ENCODE measurements around the gene KRT32.

The KRT32 gene

DNA sequence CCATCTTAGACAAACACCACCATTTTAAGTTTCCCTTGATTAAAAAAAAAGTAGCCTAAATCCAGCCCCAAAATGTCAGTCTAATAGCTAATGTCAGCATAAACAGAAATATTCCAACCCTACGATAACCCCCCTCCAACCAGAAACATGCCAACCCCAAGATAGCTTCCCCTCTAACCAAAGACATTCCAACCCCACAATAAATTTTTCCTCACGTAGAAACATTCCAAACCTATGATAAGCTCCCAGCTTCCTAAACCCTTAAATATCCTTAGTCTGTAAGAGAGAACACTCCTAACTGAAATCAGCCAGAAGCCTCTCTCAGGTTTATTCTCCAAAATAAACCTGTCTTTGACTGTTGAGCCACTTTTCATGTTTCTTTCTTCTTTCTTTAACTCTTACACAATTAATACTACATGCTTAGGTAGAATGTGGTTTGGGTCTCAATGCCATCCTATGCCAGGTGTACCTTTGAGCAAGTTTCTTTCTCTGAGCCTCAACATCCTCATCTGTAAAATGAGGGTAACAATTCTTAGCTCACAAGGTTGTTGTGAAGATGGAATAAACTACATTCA lies 15.9 kb downstream of the KRT32 start:
- Histone ChIP-seq H3K4me1 (ENCODE audit: control insufficient read depth, insufficient read depth, low read length) (no peaks in the 10 kb centered on the region), H3K9ac (ENCODE audit: low read length) (no peak overlapping the region), H3K4me3 (ENCODE audit: low read length) (no peak overlapping the region), H3K27me3 (ENCODE audit: control insufficient read depth, insufficient read depth, low read length) (no peaks in the 10 kb centered on the region), H3K36me3 (ENCODE audit: control insufficient read depth, insufficient read depth, low read length) (no peaks in the 10 kb centered on the region), H3K27ac (ENCODE audit: low read depth, low read length) (no peak overlapping the region)

DNA sequence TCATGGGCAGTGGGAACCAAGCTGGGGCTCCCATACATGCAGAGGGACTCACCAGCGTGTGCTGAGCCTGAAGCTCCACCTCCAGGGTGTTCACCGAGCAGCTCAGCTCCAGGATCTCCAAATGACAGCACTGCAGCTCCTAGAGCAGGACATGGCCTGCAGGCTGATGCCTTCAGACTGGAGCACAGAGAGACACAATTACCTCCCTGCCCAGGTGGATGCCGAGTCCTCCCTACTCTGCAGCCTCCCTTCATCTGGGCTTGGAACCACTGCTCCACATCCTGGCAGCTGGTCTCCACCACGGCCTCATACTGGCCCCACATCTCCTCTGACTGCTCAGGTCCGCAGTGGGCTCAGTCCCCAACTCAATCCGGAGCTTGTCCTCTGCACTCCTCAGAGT lies 18.2 kb downstream of the KRT32 start:
- H3K27ac ChIP-seq (ENCODE audit: low read depth, low read length), result no peak overlapping the region

DNA sequence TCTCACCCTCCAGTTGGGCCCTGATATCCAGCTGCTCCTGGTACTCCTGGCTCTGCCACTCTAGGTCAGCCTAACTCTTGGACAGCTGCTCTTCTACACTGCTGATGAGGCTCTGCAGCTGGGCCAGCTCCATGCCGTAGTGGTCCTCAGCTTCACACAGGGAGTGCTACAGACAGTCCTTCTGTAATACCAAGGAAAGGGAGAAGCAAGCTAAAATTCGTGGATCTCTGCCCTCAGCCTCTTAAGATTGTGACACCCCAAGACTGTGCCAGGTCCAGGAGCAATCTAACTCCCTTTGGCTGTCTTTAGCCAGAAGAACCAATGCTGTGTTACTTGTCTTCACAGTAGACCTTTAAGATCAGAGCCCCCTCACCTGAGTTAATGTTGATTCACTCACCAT lies 18.7 kb downstream of the KRT32 start:
- H3K4me3 ChIP-seq (ENCODE audit: low read length), result no peak overlapping the region
- no peak overlapping the region for H3K9ac ChIP-seq (ENCODE audit: low read length)
- H3K4me1 ChIP-seq (ENCODE audit: control insufficient read depth, insufficient read depth, low read length), result no peaks in the 10 kb centered on the region
- H3K36me3 ChIP-seq (ENCODE audit: control insufficient read depth, insufficient read depth, low read length), result no peaks in the 10 kb centered on the region
- no peaks in the 10 kb centered on the region for H3K27me3 ChIP-seq (ENCODE audit: control insufficient read depth, insufficient read depth, low read length)
- H3K27ac ChIP-seq (ENCODE audit: low read depth, low read length), result no peak overlapping the region

More for the DNA sequence above, 18.2 kb downstream of the KRT32 start:
- no peak overlapping the region for H3K4me3 ChIP-seq (ENCODE audit: low read length)
- H3K36me3 ChIP-seq (ENCODE audit: control insufficient read depth, insufficient read depth, low read length), result no peaks in the 10 kb centered on the region
- no peaks in the 10 kb centered on the region for H3K27me3 ChIP-seq (ENCODE audit: control insufficient read depth, insufficient read depth, low read length)
- no peaks in the 10 kb centered on the region for H3K4me1 ChIP-seq (ENCODE audit: control insufficient read depth, insufficient read depth, low read length)
- no peak overlapping the region for H3K9ac ChIP-seq (ENCODE audit: low read length)

GRCh38 chr17:41446806-41447205 lies 20.4 kb downstream of the KRT32 start:
- H3K36me3 ChIP-seq (ENCODE audit: control insufficient read depth, insufficient read depth, low read length), result no peaks in the 10 kb centered on the region
- H3K4me3 ChIP-seq (ENCODE audit: low read length), result no peak overlapping the region
- H3K4me1 ChIP-seq (ENCODE audit: control insufficient read depth, insufficient read depth, low read length), result no peaks in the 10 kb centered on the region
- H3K27ac ChIP-seq (ENCODE audit: low read depth, low read length), result no peak overlapping the region
- no peaks in the 10 kb centered on the region for H3K27me3 ChIP-seq (ENCODE audit: control insufficient read depth, insufficient read depth, low read length)
- H3K9ac ChIP-seq (ENCODE audit: low read length), result no peak overlapping the region

- Histone ChIP-seq H3K4me3 (ENCODE audit: low read length) (no peak overlapping the region), H3K9ac (ENCODE audit: low read length) (no peak overlapping the region), H3K27ac (ENCODE audit: low read depth, low read length) (no peak overlapping the region), H3K36me3 (ENCODE audit: control insufficient read depth, insufficient read depth, low read length) (no peaks in the 10 kb centered on the region), H3K27me3 (ENCODE audit: control insufficient read depth, insufficient read depth, low read length) (no peaks in the 10 kb centered on the region), H3K4me1 (ENCODE audit: control insufficient read depth, insufficient read depth, low read length) (no peaks in the 10 kb centered on the region)
These were observed 22.5 kb downstream of the KRT32 start for GRCh38 chr17:41444640-41445039.

DNA sequence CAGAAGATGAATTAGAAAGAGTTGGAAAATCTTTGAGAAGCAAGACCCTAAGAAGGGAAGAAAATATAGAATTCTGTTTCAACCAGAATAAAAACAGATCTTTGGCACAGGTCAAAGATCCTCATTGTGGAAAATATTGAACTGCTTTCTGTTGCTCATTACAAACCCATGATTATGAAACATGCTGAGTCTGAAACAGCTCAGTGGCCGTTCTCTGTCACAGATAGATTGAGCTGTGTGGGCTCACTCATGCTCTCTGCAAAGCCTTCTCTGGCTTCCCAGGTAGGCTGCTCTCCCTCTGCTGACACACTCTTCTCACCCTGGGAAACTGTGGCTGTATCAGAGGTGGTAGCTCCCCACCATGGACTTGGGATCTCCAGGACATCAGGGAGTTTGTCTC lies 23.0 kb downstream of the KRT32 start:
- H3K4me3 ChIP-seq (ENCODE audit: low read length), result no peak overlapping the region
- no peak overlapping the region for H3K9ac ChIP-seq (ENCODE audit: low read length)
- no peaks in the 10 kb centered on the region for H3K4me1 ChIP-seq (ENCODE audit: control insufficient read depth, insufficient read depth, low read length)
- H3K36me3 ChIP-seq (ENCODE audit: control insufficient read depth, insufficient read depth, low read length), result no peaks in the 10 kb centered on the region
- no peak overlapping the region for H3K27ac ChIP-seq (ENCODE audit: low read depth, low read length)
- no peaks in the 10 kb centered on the region for H3K27me3 ChIP-seq (ENCODE audit: control insufficient read depth, insufficient read depth, low read length)

DNA sequence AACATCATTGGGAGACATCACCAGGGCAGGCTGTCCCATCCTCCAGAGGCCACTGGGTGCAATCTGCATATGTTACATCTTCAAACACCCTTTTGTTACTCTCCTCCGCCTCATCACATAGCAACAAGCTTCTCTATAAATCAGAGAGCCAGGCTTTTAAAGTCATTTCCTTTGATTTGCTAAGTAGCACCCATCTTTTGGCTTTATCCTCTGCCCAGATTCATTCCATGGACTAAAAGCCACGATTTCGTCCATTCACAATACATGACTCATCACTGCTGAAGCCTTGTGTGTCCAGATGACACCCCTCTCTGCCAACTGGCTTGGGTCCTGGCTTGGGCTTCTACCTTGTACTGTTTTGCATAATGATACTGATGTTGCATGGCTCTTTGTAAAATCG lies 24.4 kb downstream of the KRT32 start:
- Histone ChIP-seq H3K27ac (ENCODE audit: low read depth, low read length) (no peak overlapping the region), H3K36me3 (ENCODE audit: control insufficient read depth, insufficient read depth, low read length) (no peaks in the 10 kb centered on the region), H3K4me1 (ENCODE audit: control insufficient read depth, insufficient read depth, low read length) (no peaks in the 10 kb centered on the region), H3K4me3 (ENCODE audit: low read length) (no peak overlapping the region), H3K9ac (ENCODE audit: low read length) (no peak overlapping the region), H3K27me3 (ENCODE audit: control insufficient read depth, insufficient read depth, low read length) (no peaks in the 10 kb centered on the region)

GRCh38 chr17:41440531-41441033 lies 26.6 kb downstream of the KRT32 start, which contains the start of gene KRT38:
Gene KRT38, minus strand, starts transcription at chr17:41440983. Its CDS starts 62 bp downstream, at chr17:41440921.
- H3K27me3 ChIP-seq (ENCODE audit: control insufficient read depth, insufficient read depth, low read length), result no peaks in the 10 kb centered on the region
- H3K4me1 ChIP-seq (ENCODE audit: control insufficient read depth, insufficient read depth, low read length), result no peaks in the 10 kb centered on the region
- no peak within 1 kb of the TSS for H3K9ac ChIP-seq (ENCODE audit: low read length)
- H3K27ac ChIP-seq (ENCODE audit: low read depth, low read length), result no peak within 1 kb of the TSS
- H3K36me3 ChIP-seq (ENCODE audit: control insufficient read depth, insufficient read depth, low read length), result no peaks in the 10 kb centered on the region
- no peak within 1 kb of the TSS for H3K4me3 ChIP-seq (ENCODE audit: low read length)

DNA sequence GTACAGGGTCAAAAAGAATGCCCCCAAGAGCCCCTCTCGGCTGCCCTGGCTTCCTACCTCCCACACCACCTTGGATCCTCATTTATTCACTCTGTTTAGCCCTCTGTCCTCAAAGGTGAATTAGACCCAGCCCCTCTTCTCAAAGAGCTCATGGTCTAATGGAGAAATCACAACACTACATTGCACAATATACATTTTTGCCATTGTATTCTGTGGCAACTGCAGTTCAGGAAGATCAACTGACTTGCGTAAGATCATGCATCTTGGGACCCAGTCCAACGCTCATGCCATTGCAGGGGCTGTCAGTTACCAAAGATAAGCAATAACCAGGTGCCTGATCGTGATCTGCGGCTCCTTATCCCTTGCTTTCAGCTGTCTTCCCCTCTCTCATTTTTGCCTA lies 27.8 kb downstream of the KRT32 start:
- Histone ChIP-seq H3K4me1 (ENCODE audit: control insufficient read depth, insufficient read depth, low read length) (no peaks in the 10 kb centered on the region), H3K27me3 (ENCODE audit: control insufficient read depth, insufficient read depth, low read length) (no peaks in the 10 kb centered on the region), H3K9ac (ENCODE audit: low read length) (no peak overlapping the region), H3K4me3 (ENCODE audit: low read length) (no peak overlapping the region), H3K27ac (ENCODE audit: low read depth, low read length) (no peak overlapping the region), H3K36me3 (ENCODE audit: control insufficient read depth, insufficient read depth, low read length) (no peaks in the 10 kb centered on the region)

- Histone ChIP-seq H3K4me3 (ENCODE audit: low read length) (no peak overlapping the region), H3K9ac (ENCODE audit: low read length) (no peak overlapping the region), H3K27ac (ENCODE audit: low read depth, low read length) (no peak overlapping the region), H3K4me1 (ENCODE audit: control insufficient read depth, insufficient read depth, low read length) (no peaks in the 10 kb centered on the region), H3K27me3 (ENCODE audit: control insufficient read depth, insufficient read depth, low read length) (no peaks in the 10 kb centered on the region), H3K36me3 (ENCODE audit: control insufficient read depth, insufficient read depth, low read length) (no peaks in the 10 kb centered on the region)
These were observed 29.4 kb downstream of the KRT32 start for GRCh38 chr17:41437769-41438168.

- H3K36me3 ChIP-seq (ENCODE audit: control insufficient read depth, insufficient read depth, low read length), result no peaks in the 10 kb centered on the region
- H3K4me1 ChIP-seq (ENCODE audit: control insufficient read depth, insufficient read depth, low read length), result no peaks in the 10 kb centered on the region
- H3K27ac ChIP-seq (ENCODE audit: low read depth, low read length), result no peak overlapping the region
- no peak overlapping the region for H3K9ac ChIP-seq (ENCODE audit: low read length)
- H3K4me3 ChIP-seq (ENCODE audit: low read length), result no peak overlapping the region
- H3K27me3 ChIP-seq (ENCODE audit: control insufficient read depth, insufficient read depth, low read length), result no peaks in the 10 kb centered on the region
These were observed 29.9 kb downstream of the KRT32 start for GRCh38 chr17:41437254-41437653.

DNA sequence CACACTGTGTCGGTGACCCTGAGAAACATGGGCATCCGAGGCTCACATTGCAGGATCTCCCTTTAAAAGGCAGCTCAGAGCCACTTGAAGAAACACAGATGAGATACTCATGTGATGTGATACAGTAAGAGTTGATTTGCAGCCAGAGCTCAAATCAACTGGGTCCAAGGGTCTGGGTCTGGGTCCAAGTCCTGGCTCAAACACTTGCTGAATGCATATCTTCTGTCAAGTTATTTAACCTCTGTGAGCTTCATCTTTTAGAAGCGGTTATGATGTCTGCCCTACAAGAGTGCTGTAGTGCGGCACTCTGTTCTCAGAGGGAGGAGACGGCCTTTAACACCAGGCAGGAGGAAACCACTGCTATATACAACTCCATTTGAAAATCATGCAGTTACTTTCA lies 32.8 kb downstream of the KRT32 start:
- H3K4me3 ChIP-seq (ENCODE audit: low read length), result no peak overlapping the region
- H3K9ac ChIP-seq (ENCODE audit: low read length), result no peak overlapping the region
- H3K27me3 ChIP-seq (ENCODE audit: control insufficient read depth, insufficient read depth, low read length), result no peaks in the 10 kb centered on the region
- no peak overlapping the region for H3K27ac ChIP-seq (ENCODE audit: low read depth, low read length)
- H3K4me1 ChIP-seq (ENCODE audit: control insufficient read depth, insufficient read depth, low read length), result no peaks in the 10 kb centered on the region
- H3K36me3 ChIP-seq (ENCODE audit: control insufficient read depth, insufficient read depth, low read length), result no peaks in the 10 kb centered on the region

DNA sequence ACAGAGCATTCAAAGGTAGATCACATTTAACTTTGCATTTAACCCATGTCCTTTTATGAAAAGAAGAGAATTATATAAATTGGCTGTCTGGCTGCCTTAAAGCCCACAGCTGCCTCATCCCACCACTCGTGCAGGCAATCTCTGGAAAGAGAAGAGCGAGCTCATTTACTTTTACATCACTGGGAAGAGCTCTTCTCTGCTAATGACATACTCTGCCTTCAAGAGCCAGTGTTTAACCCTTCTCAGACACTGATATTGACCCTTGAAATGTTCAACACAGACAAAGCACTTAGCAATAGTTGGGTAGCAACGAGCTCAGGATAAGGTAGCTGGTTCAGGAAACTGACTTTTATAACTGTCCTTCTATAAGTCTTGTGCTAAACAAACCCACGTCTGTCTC lies 33.2 kb downstream of the KRT32 start:
- Histone ChIP-seq H3K4me1 (ENCODE audit: control insufficient read depth, insufficient read depth, low read length) (no peaks in the 10 kb centered on the region), H3K27ac (ENCODE audit: low read depth, low read length) (no peak overlapping the region), H3K27me3 (ENCODE audit: control insufficient read depth, insufficient read depth, low read length) (no peaks in the 10 kb centered on the region)

More for the DNA sequence above, 33.2 kb downstream of the KRT32 start:
- H3K36me3 ChIP-seq (ENCODE audit: control insufficient read depth, insufficient read depth, low read length), result no peaks in the 10 kb centered on the region
- no peak overlapping the region for H3K4me3 ChIP-seq (ENCODE audit: low read length)
- no peak overlapping the region for H3K9ac ChIP-seq (ENCODE audit: low read length)

Measured in rectal smooth muscle tissue (tissue), 1 donor.